GM12892 (cell line): ENCODE data around the gene STRIP2.

Experiments
- POLR2A ChIP-seq: IDR thresholded peaks from 2 replicates; pipeline ENCODE4 v1.6.1; 2011; ENCODE audit warnings: low read depth, low read length, control low read depth
- POLR2AphosphoS5 ChIP-seq: IDR thresholded peaks from 2 replicates; pipeline ENCODE4 v1.6.1; 2011; ENCODE audit warnings: low read depth, low read length, control low read depth
- TAF1 ChIP-seq: IDR thresholded peaks from 2 replicates; pipeline ENCODE4 v1.6.1; 2011; ENCODE audit warnings: low read depth, mild to moderate bottlenecking, control low read depth, low read length, borderline replicate concordance

DNA sequence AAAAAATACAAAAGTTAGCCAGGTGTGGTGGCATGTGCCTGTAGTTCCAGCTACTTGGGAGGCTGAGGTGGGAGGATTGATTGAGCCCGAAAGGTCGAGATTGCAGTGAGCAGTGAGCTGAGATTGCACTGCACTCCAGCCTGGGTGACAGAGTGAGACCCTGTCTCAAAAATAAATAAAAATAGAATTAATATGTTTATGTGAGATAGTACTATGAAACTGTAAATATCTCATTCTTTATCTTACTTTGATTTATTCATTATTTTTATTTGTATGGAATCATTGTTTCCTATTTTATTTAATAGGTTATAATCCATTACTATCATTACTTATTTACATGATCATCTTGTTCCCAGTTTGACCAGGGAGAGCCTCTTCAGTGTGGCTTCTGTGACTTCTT is 41.0 kb upstream of the STRIP2 start:
- no peak for TF ChIP-seq POLR2A
- no peak for TF ChIP-seq POLR2AphosphoS5
- TF ChIP-seq TAF1 = no peak
